GM12878 (cell line): ENCODE results near the gene F13A1. TPM values are rescaled to one million over a fixed set of nuclear protein-coding genes. Genes with fewer than 3 reads are reported as not detected.

Source experiments
- ATAC-seq: fragments of 200-7000 bp; cut with Tn5 transposase; 3 replicates; pipeline ENCODE4 v1.9.1; 2020; ENCODE audit warnings: mild to moderate bottlenecking, moderate library complexity
- BruUV-seq: library from RNA; stranded (reverse); fragments of 400-500 nt; replicated peaks from 2 replicates; lab custom pipeline; 2021; lab: Mats Ljungman, UMichigan
- CTCF ChIA-PET: fragments of 300-600 bp; sonication (Branson Sonifier 250); formaldehyde crosslinking; extraction: SDS; loops from one replicate; lab custom pipeline; 2021; ENCODE audit warnings: inconsistent platforms; lab: Yijun Ruan, JAX
- POLR2A ChIA-PET: fragments of 350-600 bp; formaldehyde crosslinking; extraction: SDS; loops from one replicate; lab custom pipeline; 2021; ENCODE audit warnings: inconsistent platforms; lab: Charles Lee
- RAD21 ChIA-PET: fragments of 300-600 bp; sonication (Branson Sonifier 250); formaldehyde crosslinking; loops from one replicate; lab custom pipeline; 2023; ENCODE audit warnings: antibody characterized with exemption; ENCODE audit not compliant: unreplicated experiment; lab: Charles Lee
- SMC1A ChIA-PET: fragments of 300-600 bp; sonication (Branson Sonifier 250); formaldehyde crosslinking; loops from one replicate; lab custom pipeline; 2023; ENCODE audit not compliant: unreplicated experiment, uncharacterized antibody; lab: Charles Lee
- DNase-seq: peaks from one replicate; pipeline ENCODE4 v3.0.0-alpha.2; 2011; ENCODE audit warnings: low read depth, low spot score
- FAIRE-seq: peaks from 3 replicates; lab custom pipeline; 2011; peaks lifted over from hg19 to GRCh38; lab: Jason Lieb, UNC
- H2AFZ ChIP-seq: 2 replicates; pipeline ENCODE4 v1.6.0; 2011; ENCODE audit warnings: low read depth, low read length, control low read depth; ENCODE audit not compliant: control insufficient read depth
- H3K27ac ChIP-seq: 2 replicates; pipeline ENCODE4 v1.5.1; 2011; ENCODE audit warnings: control low read depth; ENCODE audit not compliant: control insufficient read depth, insufficient read depth
- H3K27me3 ChIP-seq, 2 experiments: replicated peaks in 1 of 2; 2 replicates each; pipeline versions ENCODE4 v1.6.0 to v1.6.1; 2011; ENCODE audit warnings: low read length in 1 of 2; ENCODE audit not compliant: control insufficient read depth in 2 of 2, insufficient read depth in 2 of 2
- H3K36me3 ChIP-seq, 2 experiments: 2 replicates each; pipeline ENCODE4 v1.5.1; 2011; ENCODE audit warnings: low read length in 1 of 2; ENCODE audit not compliant: control insufficient read depth in 2 of 2, insufficient read depth in 2 of 2
- H3K4me1 ChIP-seq: 2 replicates; pipeline ENCODE4 v1.6.1; 2011; ENCODE audit warnings: mild to moderate bottlenecking, low read length, moderate library complexity, mixed read lengths; ENCODE audit not compliant: control insufficient read depth, insufficient read depth
- H3K4me2 ChIP-seq: 2 replicates; pipeline ENCODE4 v1.6.0; 2011; ENCODE audit warnings: control low read depth; ENCODE audit not compliant: control insufficient read depth, insufficient read depth
- H3K4me3 ChIP-seq: fragments of 200-600 bp; sonication (generic); 2 replicates; pipeline ENCODE4 v1.5.1; 2016
- H3K79me2 ChIP-seq: 2 replicates; pipeline ENCODE4 v1.6.0; 2011; ENCODE audit warnings: low read length; ENCODE audit not compliant: control insufficient read depth, insufficient read depth
- H3K9ac ChIP-seq: 2 replicates; pipeline ENCODE4 v1.8.0; 2011; ENCODE audit warnings: low read length, control low read depth, mixed read lengths; ENCODE audit not compliant: control insufficient read depth, insufficient read depth
- H3K9me3 ChIP-seq: replicated peaks from 3 replicates; pipeline ENCODE4 v1.5.1; 2011; ENCODE audit warnings: mild to moderate bottlenecking, low read length; ENCODE audit not compliant: control insufficient read depth, insufficient read depth
- H4K20me1 ChIP-seq: 2 replicates; pipeline ENCODE4 v1.6.0; 2011; ENCODE audit not compliant: control insufficient read depth, insufficient read depth
- CBFB ChIP-seq: IDR thresholded peaks from 2 replicates; pipeline ENCODE4 v1.6.1; 2016; ENCODE audit warnings: antibody characterized with exemption, low read depth
- CHD2 ChIP-seq: IDR thresholded peaks from 2 replicates; pipeline ENCODE4 v1.6.1; 2011; ENCODE audit warnings: low read depth, low read length, improper control_type of control experiment, borderline replicate concordance
- DPF2 ChIP-seq: fragments of 450-650 bp; IDR thresholded peaks from 2 replicates; pipeline ENCODE4 v1.6.1; 2017; ENCODE audit warnings: mild to moderate bottlenecking
- ETV6 ChIP-seq, 2 experiments: fragments of 450-650 bp in 1 of 2; IDR thresholded peaks in 1 of 2; conservative IDR thresholded peaks in 1 of 2; 2 replicates each; pipeline ENCODE4 v1.6.1; 2014; ENCODE audit warnings: antibody characterized with exemption in 1 of 2, borderline replicate concordance in 1 of 2, low read depth in 1 of 2, mild to moderate bottlenecking in 1 of 2, moderate library complexity in 1 of 2
- HCFC1 ChIP-seq: fragments of 150-350 bp; IDR thresholded peaks from 2 replicates; pipeline ENCODE4 v1.6.1; 2014; ENCODE audit warnings: low read length
- KLF5 ChIP-seq: fragments of 450-650 bp; IDR thresholded peaks from 2 replicates; pipeline ENCODE4 v1.6.1; 2014; ENCODE audit warnings: mild to moderate bottlenecking; ENCODE audit not compliant: partially characterized antibody
- NBN ChIP-seq: fragments of 450-650 bp; IDR thresholded peaks from 2 replicates; pipeline ENCODE4 v1.6.1; 2016
- NRF1 ChIP-seq: conservative IDR thresholded peaks from 2 replicates; pipeline ENCODE4 v1.6.1; 2011; ENCODE audit warnings: mild to moderate bottlenecking, low read depth, low read length, improper control_type of control experiment
- POLR2AphosphoS2 ChIP-seq: IDR thresholded peaks from 2 replicates; pipeline ENCODE4 v1.6.1; 2011; ENCODE audit warnings: low read depth, mild to moderate bottlenecking, low read length, improper control_type of control experiment, moderate library complexity
- SIN3A ChIP-seq: IDR thresholded peaks from 2 replicates; pipeline ENCODE4 v1.6.1; 2012; ENCODE audit warnings: low read depth, low read length, improper control_type of control experiment
- SMAD1 ChIP-seq: fragments of 450-650 bp; IDR thresholded peaks from 2 replicates; pipeline ENCODE4 v1.6.1; 2018; ENCODE audit warnings: mild to moderate bottlenecking, low read depth; ENCODE audit not compliant: partially characterized antibody
- TARDBP ChIP-seq: IDR thresholded peaks from 2 replicates; pipeline ENCODE4 v1.6.1; 2016; ENCODE audit warnings: borderline replicate concordance
- WGBS: methylation state at CpG from one replicate; pipeline ENCODE4 v1.1.6; 2016; ENCODE audit warnings: low lambda C conversion rate; ENCODE audit not compliant: insufficient replicate concordance, insufficient coverage; ENCODE audit errors: missing lambda C conversion rate; 5-methylcytosine and 5-hydroxymethylcytosine counted together
- in situ Hi-C: fragments of 300-500 bp; cut with MboI; formaldehyde crosslinking; loops from 9 replicates; pipeline ENCODE4 v1.14.3; 2018; ENCODE audit warnings: mixed read lengths
- intact Hi-C: fragments of 100-400 bp; cut with micrococcal nuclease; formaldehyde crosslinking; loops from one replicate; pipeline ENCODE4 v1.14.2; 2022; ENCODE audit not compliant: unreplicated experiment
- polyA plus RNA-seq, 11 experiments: library from polyadenylated mRNA; depleted of rRNA in 4 of 11; unstranded in 6 of 11; stranded (reverse) in 5 of 11; fragments of >200 nt; fragmentation: Nextera tagmentation in 4 of 11; fragmentation: Illumina TruSeq in 1 of 11; extraction: Ambion mirVana in 4 of 11; extraction: Trizol in 1 of 11; gene quantifications; 1 replicate in 1 of 11; 2 replicates in 10 of 11; pipeline versions ENCODE4 v1.2.1 to v1.2.3, GENCODE V29; 2011 to 2016; ENCODE audit warnings: inconsistent platforms in 2 of 11, missing spikeins in 2 of 11, low read depth in 1 of 11
- total RNA-seq, 4 experiments: library from RNA; depleted of rRNA in 3 of 4; stranded (reverse); fragments of >200 nt in 3 of 4; fragmentation: Illumina TruSeq in 1 of 4; extraction: Trizol in 1 of 4; gene quantifications; 2 replicates each; pipeline versions ENCODE4 v1.2.1 to v1.2.3, GENCODE V29; 2013 to 2021

Gene F13A1
- total and polyA plus RNA-seq, 10 of the 15 experiments (the other 5 are each of a cell fraction or from before 2014, with no cell fraction given): 0.48 to 1.8 (median 1.0) TPM

DNA sequence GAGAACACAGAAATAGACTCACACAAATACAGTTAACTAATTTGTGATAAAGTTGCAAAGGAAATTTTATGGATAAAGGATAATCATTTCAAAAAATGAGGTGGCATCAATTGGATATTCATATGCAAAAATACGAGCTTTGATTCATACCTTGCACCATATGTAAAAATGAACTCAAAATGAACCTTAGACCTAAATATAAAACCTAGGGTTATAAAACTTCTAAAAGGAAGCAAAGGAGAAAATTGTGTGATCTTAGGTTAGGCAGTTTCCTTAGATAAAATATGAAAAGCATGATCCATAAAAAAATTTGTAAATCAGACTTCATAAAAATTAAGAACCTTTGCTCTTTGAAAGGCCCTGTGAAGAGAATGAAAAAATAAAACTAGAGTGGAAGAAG lies 85.5 kb downstream of the F13A1 start:
- no peak for FAIRE-seq
- RAD21 ChIA-PET: no interaction called here
- intact Hi-C loops (no loop called here), in situ Hi-C loops (no loop called here)
- no peak for DNase-seq
- Histone ChIP-seq H4K20me1 (no peaks in the 10 kb centered on the region), H2AFZ (no peak overlapping the region), H3K9me3 (no peaks in the 10 kb centered on the region; the same call in 2 of the 3 replicates), H3K27me3 (no peaks in the 10 kb centered on the region), H3K79me2 (no peaks in the 10 kb centered on the region), H3K36me3 (no peaks in the 10 kb centered on the region), H3K4me2 (no peak overlapping the region), H3K4me3 (no peak overlapping the region), H3K9ac (no peak overlapping the region), H3K4me1 (peaks cover 4% of the 10 kb centered on the region), H3K27ac (no peak overlapping the region)
- SMC1A ChIA-PET: no interaction called here
- TF ChIP-seq SMAD1: no peak
- no peak for TF ChIP-seq DPF2
- no peak for TF ChIP-seq ETV6 (conservative IDR thresholded peaks at IDR 0.05 in 1 of 2, IDR thresholded peaks at IDR 0.05 in 1 of 2; ENCODE audit: borderline replicate concordance in 1 of 2, low read depth in 1 of 2)
- TF ChIP-seq SIN3A: no peak
- TF ChIP-seq KLF5: no peak
- TF ChIP-seq TARDBP: no peak
- TF ChIP-seq NRF1: no peak
- TF ChIP-seq CBFB: no peak
- TF ChIP-seq CHD2: no peak
- TF ChIP-seq POLR2AphosphoS2: no peak
- TF ChIP-seq NBN: no peak
- TF ChIP-seq HCFC1: no peak
- ATAC-seq: no peak
- CTCF ChIA-PET: interaction anchor here (2.8 kb wide), 1 partner anchor 13 kb away, joined by 12 read pairs; no protein-coding TSS in a partner anchor
- POLR2A ChIA-PET: no interaction called here
- 0% methylated on average over 1 of the region's 1 CpG for WGBS
- BruUV-seq: no TSS peak
